Ramos (cell line): ENCODE results near the gene HUNK.

Source experiments
- in situ Hi-C: fragments of 300-500 bp; cut with MboI; formaldehyde crosslinking; loops from one replicate; pipeline ENCODE4 v1.14.3; 2022; ENCODE audit warnings: low sequenced_read_pairs; ENCODE audit not compliant: unreplicated experiment

HUNK gene

GRCh38 chr21:31988492-31989290, 115.9 kb downstream of the HUNK start:
- in situ Hi-C loops: no loop called here

DNA sequence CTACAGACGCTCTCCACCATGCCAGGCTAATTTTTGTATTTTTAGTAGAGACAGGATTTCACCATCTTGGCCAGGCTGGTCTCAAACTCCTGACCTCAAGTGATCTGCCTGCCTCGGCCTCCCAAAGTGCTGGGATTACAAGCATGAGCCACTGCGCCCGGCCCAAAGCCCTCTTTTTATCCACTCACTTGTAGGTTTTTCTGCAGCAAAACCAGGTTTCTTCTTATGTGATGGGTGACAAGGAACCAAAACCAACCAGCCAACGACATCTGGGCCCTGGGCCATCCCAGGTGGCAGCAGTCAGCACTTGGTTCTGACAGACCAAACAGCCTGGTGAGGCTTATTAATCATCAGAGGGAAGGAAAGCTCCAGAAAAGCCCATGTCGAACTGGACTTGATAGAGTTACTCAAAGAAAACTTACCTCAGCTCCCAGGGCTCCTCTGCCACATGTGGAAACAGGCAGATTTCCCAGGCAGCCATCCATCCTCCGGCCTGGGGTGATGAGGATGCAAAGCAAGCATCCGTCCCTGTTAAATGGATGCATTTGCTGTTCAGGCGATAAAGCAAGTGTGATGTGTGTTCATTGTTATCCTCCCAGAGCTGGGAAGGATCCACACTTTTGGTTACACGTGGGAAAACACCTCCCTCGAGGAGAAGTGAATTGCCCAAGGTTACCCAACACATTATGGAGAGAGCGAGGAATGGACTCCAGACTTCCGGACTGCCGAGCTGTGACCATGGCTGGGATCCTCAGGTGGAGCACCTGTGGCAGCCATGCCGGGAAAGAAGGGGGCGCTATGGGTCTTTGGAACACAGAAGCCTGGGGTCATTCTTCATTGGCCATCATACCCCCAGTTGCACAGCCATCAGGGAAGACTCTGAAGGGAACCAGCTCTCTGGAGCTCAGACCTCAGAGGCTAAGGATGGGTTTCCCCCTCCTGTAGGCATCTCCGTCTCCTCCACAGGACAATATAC, 118.8 kb downstream of the HUNK start:
- in situ Hi-C loops: no loop called here

DNA sequence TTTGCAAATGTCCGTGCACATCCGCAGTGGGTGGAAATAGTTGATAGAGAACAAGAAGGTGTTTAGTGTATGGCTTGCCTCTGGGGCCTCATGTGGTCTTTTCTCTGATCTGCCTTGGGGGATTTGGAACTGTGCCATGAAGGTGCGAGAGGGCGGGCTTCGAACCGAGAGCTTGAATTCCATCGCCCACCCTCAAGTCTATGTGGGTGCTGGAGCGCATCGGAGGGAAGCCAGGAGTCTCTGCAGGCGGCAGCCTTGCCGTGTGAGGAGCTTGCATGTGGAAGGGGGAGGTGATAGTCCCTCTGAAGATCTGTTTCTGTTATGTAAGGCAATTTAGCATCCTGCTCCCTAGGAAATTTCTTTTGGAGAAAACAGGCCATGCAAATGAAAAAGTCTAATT, 119.6 kb downstream of the HUNK start:
- in situ Hi-C loops: no loop called here

DNA sequence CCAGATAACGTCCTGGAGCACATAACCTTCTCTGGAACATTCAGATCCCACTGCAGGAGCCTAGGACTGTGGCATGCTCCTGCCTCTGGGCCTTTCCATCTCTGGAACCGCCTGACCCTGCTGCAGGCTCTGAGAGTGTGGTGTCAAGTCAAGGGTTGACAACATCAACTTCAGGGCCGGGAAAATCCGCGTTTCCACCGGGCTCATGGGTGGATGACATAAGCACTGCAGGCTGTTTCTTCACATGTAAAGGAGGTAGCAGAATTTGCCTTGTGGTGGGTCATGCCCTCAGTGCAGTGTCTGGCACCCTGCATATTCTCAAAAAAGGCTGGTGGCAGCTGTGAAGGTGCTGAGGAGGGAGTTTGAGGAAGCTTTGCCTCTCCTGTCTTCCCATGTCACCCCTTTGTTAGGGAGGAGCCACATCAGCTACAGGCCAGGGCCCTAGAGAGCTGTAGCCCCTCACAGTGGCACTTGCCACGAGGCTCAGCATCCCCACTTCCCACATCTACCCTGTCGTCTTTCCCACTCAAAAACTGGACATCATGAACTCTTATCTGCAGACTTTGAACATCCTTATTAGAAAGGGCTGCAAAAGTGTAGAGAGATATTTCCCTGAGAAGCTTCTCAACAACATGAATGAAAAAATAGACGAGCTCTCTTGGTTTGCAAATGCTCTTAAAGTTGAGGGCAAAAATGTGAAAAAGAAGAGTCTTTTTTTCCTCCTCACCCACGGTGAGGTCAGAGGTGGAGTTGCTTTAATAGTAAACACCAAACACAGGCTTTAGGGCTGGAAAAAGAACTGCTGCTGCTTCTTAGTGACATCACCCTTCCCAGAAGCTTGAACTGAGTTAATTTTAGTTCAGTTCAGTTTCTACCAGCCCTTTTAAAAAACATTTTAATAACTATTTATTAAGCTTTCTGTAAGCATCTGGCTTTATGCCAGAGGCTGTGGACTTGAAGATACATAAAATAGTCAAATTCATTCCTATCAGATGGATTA, 121.3 kb downstream of the HUNK start:
- in situ Hi-C loops: no loop called here

DNA sequence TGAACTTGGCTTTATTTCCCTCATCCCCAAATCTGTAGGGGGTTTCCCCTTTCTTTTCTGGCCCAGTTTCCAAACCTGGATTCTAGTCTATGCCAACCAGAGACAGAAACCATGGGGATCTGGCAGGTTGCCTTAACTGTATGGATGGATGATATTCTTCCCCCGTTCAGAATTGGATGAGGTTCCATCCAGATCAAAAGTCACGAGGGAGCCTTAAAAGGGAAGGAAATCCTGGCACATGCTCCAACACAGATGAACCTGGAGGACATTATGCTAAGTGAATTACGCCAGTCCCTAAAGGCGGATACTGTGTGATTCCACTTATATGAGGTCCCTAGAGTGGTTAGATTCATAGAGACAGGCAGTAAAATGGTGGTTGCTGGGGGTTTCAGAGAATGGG, 124.4 kb downstream of the HUNK start:
- in situ Hi-C loops: no loop called here

DNA sequence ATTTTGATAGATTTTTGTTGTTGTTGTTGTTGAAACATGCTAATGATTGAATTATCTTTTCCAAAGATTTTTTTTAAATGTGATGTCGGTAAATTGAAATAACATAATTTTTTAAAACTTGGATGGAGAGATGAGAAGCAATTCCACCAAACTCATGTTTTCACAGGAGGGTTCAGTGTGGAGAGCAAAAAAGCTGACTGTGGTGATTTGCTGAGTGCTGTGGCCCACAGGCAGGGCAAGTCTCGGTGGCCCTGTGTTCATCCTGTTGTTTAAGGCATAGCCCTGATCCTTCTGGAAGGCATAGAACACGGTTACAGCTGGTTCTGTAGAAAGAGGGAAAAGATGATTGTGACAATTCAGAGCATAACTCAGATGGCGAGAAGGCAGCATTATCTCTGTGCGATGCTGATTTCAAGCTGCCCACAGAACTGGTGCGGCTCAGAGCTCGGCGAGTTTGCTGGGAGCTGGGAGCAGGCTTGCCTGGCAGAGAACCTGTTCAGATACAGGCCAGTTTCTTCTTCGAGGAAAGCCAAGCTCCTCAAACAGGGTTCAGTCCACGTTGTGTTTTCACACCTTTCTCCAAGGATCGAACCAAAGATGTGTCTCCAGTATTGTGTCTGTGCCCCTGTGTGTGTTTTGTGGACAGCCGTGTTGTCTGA, 127.1 kb downstream of the HUNK start:
- in situ Hi-C loops: no loop called here

GRCh38 chr21:32001390-32001789, 128.6 kb downstream of the HUNK start:
- in situ Hi-C loops: no loop called here

GRCh38 chr21:32003411-32003810, 130.6 kb downstream of the HUNK start:
- in situ Hi-C loops: no loop called here

DNA sequence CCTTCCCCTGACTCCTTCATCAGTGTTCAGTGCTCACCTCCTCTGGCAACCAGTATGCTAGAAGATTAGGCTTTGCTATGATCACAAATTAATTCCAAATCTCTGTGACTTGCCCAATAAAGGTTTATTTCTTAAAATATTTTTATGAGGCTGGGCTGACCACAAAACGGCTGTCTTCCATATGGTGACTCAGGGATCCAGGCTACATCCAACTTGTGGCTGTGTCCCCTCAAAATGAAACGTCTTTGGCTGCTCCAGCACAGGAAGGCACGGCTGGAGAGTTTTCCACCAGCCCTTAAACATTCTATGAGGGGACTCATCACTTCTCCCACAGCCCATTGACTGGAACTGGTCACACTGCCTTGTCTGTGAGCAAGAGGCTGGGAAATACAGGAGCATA, 131.5 kb downstream of the HUNK start:
- in situ Hi-C loops: no loop called here

- in situ Hi-C loops: no loop called here
Measured at GRCh38 chr21:32007456-32007855, 134.6 kb downstream of the HUNK start.

GRCh38 chr21:32008714-32009113, 135.9 kb downstream of the HUNK start:
- in situ Hi-C loops: no loop called here

DNA sequence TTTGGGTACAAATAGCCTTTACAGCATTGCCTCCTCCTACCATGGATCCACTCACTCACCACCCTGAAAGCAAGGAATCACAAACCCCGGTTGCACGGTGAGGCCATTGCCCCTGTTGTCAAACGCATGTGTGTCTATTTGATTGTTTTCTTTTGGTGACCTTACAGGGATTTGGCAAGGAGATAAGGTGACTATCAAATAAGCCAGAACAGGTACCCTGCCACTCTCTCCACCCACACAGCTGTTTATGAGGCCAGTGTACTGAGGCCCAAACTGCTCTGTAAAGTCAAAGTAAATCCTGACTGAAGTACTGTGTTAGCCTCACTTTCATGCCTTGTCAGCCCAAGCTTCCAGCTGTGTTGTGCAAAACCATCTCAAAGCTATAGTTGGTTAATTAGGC, 136.4 kb downstream of the HUNK start:
- in situ Hi-C loops: no loop called here

DNA sequence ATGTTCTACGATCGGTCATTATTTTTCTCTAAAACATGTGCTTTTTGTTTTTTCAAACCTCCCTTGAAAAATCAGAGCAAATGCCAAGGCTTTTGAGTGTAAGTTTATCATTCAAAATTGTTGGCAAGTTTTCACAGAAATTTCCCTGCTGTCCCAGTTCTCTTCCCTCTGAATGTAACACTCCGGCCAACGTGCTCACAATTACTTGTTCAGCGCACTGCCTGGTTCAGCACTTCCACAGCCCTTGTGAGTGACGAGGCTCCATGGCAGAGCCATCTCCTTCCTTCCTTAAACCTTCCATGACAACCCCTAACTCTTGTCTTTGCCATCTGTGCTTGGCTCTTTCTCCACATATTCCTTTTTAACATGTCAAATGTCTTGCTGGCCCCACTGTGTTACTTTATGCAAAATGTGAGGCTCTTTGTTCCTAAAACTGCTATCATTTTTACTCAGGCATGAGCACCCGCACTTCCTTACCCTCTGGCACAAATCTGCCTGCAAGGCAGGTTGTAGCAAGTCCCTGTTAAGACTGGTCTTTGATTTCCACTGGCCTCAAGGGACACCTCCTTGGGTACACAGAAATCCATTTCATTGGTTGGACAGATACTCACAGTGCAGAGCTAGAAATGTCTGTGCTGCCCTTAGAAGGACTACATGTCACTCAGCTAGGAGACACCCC, 142.8 kb downstream of the HUNK start:
- in situ Hi-C loops: no loop called here

- in situ Hi-C loops: no loop called here
Measured at GRCh38 chr21:32018381-32018780, 145.6 kb downstream of the HUNK start.

DNA sequence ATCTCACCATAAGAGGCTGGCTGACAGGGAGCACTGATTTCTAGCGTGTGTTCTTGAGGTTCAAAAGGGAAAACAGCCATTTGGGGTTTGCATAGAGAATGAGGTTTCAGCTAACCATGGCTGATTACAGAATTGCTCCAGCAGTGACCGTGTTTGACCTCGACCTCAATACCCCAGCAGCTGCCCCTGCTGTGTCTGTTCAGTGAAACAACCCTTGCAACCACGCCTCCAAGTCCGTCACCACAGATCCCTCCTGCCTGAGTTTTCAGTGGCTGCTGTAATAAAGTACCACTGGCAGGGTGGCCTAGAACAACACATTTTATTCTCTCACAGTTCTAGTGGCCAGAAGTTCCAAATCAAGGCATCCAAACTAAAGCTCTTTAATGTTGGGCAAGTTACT, 147.7 kb downstream of the HUNK start:
- in situ Hi-C loops: no loop called here

GRCh38 chr21:32021319-32021994, 148.6 kb downstream of the HUNK start:
- in situ Hi-C loops: no loop called here

GRCh38 chr21:32022146-32022545, 149.3 kb downstream of the HUNK start:
- in situ Hi-C loops: no loop called here

- in situ Hi-C loops: no loop called here
Measured at GRCh38 chr21:32030146-32030652, 157.4 kb downstream of the HUNK start.
